Measurements from ENCODE around the gene MAML3.

DNA sequence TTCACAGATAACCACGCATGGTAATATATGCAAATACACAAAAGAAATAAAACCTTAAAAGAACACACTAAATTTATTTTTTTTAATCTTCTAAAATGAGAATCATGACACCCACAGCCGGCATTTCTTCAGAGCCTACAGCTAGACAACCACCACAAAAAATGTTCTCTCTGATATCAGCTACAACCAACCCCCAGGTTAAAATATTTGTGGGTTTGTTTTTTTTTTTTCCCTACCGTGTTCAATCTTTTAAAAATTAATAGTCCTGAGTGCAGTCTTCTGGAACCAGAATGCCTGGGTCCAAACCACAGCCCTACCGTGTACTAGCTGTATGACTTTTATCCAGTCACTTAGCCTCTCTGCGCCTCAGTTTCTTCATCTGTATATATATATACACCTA lies 36.0 kb downstream of the MAML3 start:
- TF ChIP-seq, protein P1, sequence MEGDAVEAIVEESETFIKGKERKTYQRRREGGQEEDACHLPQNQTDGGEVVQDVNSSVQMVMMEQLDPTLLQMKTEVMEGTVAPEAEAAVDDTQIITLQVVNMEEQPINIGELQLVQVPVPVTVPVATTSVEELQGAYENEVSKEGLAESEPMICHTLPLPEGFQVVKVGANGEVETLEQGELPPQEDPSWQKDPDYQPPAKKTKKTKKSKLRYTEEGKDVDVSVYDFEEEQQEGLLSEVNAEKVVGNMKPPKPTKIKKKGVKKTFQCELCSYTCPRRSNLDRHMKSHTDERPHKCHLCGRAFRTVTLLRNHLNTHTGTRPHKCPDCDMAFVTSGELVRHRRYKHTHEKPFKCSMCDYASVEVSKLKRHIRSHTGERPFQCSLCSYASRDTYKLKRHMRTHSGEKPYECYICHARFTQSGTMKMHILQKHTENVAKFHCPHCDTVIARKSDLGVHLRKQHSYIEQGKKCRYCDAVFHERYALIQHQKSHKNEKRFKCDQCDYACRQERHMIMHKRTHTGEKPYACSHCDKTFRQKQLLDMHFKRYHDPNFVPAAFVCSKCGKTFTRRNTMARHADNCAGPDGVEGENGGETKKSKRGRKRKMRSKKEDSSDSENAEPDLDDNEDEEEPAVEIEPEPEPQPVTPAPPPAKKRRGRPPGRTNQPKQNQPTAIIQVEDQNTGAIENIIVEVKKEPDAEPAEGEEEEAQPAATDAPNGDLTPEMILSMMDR (IDR thresholded peaks at IDR 0.05; ENCODE audit: poor library complexity), result no peak
- TF ChIP-seq EZH2 (IDR thresholded peaks at IDR 0.05; ENCODE audit: borderline replicate concordance), result no peak

Data from hepatocyte (in vitro differentiated cells).